Measurements from ENCODE around the gene OR10AD1.

- TF ChIP-seq CTCF (IDR thresholded peaks at IDR 0.05) (no peak), EZH2phosphoT487 (IDR thresholded peaks at IDR 0.05) (no peak), EZH2 (IDR thresholded peaks at IDR 0.05) (no peak)
Observed at GRCh38 chr12:48193623-48194022, 9.5 kb downstream of the OR10AD1 start.

Measured in neural progenitor cell (in vitro differentiated cells).